HG03378 (cell line): Measurements from ENCODE around the gene NLRC3.

Experiments
- ATAC-seq: cut with Tn5 transposase; IDR thresholded peaks from one replicate; pipeline ENCODE4 v1.9.1; 2021; ENCODE audit warnings: mild to moderate bottlenecking, moderate library complexity; ENCODE audit not compliant: unreplicated experiment

The NLRC3 gene

DNA sequence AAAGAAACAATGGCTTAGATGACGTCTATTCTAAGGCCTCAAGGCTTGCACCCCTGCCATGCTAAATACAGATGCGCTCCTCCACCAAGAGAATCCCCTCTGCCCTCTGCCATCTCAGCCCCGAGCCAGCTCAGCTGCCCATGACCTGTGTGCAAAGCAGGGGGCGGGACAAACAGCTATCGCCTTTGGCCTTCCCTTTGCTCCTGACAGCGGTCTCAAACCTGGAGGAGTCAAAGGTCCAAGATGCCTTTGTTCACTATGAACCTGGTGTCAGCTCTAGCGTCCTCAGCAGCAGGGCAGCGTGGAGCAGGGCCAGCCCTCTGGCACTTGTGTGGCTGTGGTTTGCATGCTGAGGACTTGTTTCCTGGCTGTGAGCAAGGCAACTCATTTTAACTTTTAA lies 21.9 kb upstream of the NLRC3 start:
- ATAC-seq: no peak

DNA sequence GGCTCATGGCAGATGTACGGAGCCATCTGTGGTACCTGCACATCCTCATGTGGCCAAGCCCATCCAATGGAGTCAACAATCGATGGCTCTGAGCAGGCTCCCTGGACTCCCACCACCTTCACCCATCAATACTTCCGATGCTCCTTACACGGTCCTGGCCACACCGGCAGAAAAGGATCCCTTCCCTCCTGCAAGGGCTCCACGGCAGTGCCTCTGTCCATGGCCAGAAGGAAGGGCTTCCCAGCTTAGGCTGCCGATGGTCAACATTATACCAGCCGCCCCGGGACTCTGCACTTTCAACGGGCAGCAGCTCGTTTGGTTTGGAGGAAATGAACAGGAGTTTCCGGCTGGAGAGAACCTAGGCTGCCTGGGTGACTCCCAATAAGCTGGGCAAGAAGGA lies 21.0 kb upstream of the NLRC3 start:
- no peak for ATAC-seq

DNA sequence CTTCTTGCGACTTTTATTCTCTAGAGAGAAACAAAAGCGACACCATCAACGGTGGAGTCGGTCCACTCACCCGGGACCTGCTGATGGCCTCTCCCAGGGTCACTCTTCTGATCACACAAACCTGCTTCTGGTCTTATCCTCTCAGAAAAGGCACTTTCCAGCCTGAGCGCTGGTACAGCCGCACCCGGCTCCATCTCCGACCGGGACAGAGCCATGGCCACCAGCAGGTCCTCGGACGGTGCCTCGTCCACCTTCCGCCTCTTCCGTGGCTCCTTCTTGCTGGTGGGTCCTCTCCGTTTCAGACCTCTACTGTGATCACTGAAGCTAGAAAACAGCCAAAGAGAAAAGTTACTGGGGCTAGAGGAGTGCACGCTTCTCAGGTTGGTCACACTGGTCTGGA lies 20.5 kb upstream of the NLRC3 start:
- no peak for ATAC-seq

DNA sequence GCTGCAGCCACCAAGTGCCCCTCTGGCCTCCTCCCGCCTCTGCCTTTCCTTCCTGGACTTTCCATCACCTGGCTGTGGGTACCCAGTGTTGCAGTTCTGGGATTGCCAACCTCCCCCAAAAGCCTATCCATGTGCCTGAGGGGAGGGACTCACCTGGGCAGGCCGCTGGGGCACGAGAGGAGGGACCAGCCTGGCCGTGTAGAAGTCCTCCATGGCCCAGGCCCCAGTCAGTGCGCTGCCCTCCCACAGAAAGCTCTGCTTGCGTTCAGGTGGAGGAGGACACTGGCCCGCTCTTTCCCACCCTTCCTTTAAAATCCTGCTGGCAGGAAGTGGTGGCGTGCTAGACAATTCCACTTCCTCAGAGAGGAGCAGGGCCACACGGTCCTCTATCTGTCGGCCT lies 20.0 kb upstream of the NLRC3 start:
- ATAC-seq: no peak

DNA sequence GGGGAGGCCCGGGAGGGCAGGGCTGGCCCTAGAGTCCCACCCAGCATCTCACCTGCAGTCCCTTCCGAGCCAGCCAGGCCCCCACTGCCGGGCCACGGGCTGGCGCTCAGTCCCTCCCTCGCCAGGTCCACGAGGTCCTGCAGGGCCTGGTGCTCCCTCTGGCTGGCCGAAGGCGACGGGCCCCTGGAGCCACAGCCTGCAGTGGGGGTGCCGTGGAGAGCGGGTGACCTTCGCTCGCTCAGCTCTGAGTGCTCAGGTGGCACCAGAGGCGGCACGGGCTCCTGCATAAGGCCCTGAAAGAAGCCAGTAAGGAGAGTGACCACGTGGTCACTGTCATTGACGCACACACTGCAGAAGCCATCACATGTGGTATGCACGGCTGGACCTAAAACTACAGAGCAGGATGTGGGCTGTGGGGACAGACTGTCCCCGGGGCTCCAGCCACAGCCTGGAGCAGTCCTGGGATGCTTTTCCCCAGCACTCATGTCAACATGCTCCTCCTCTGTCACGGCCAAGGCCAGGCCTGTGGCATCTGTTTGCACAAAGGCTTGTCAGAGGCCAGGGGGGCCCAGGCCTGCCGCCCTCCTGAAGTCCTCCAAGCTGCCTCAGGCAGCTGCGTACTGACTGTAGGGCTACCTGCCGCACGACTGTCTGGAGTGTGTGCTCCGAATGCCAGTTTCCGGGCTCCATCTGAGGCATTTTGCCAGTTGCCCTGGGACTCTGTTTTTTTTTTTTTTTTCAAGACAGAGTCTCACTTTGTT lies 19.1 kb upstream of the NLRC3 start:
- ATAC-seq: no peak

DNA sequence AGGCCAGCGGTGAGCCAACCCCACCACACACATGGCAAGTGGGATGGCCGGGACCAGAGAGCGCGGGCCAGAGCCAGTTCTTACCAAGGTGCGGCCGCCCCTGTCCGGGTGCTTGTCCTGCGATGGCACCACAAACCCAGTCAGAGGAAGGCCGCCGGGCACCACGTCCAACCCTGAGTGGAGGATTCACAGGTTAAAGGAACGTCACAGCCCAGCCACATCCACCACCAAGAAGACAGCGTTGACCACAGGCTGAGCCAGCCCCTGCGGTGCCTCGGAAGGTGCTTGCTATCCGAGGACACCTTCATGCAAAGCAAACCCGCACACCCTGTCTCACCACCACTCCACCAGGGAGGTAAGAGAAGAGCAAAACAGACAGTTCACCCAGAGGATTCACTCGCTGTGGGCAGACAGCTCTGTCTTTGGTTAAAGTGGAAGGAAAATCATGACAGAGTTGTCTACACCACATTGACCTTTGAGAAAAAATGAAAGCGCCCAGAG lies 18.4 kb upstream of the NLRC3 start:
- no peak for ATAC-seq

DNA sequence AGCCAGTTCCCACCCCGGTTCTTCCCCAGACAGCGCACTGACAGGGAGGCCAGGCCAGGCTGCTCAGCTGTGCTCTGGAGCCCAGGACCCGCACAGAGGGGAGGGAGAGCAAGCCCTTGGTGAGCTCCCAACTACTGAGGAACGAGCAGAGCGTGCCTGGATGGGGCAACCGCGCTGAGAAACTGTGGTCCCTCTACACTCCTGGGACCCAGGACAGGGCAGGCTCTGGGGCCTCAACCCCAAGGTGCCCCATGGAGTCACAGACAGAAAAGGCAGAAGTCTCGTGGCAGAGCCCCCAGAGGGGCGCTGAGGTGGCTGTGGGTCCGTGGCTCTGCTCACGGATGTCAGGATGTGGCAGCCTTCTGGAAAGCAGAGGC lies 17.9 kb upstream of the NLRC3 start:
- ATAC-seq: no peak

DNA sequence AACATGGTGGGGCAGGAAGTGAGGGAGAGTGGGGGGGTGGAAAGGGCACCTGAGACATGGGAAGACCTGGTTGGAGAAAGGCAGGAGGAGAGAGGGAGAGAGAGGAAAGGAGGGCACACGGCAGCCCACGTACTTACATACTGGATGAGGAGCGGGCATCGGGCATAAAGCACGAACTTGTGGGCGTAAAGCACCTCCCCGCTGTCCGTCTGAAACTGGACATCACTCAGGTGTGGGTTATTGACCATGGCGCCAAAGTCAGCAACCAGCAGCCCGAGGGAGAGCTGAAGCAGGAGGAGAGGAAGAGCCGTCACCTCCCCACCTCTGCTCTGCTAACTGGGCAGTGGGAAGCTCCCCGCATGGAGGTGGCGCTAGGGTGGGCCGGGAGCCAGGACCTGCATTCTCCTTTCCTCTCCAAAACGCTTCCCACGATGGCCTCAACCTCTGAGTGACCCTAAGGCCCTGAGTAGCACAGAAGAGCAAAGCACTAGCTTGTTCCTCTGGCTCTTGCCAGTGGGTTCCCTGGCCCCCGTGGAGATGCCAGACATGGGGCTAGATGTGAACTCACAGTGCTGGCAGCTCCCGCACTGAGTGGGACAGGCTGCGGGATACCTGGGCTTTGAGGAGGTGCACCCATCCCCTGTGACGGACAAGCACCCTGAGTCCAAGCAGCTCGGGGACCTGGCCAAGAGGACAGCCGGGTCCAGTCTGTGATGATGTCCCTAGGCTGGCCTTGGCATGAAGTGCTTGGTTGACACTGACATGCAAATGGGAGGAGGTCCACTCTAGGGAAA lies 17.3 kb upstream of the NLRC3 start:
- no peak for ATAC-seq

DNA sequence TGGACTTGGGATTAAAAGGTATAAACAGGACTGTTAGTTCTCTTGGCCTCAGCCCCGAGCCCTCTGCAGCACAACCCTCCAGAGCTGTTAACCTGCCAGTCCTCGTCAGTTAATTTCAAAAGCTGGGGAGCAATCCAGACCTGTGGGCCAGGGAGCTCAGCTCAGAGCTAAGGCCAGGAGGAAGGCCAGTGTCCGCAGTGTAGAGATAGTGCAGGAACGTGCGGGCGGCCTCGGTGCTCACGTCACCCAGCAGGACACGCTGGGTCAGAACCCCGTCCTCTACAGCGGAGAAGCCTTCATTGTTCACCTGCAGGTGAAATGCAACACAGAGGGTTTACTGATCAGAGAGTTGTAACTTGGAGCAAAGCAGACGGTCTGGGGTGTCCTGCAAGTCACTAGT lies 15.4 kb upstream of the NLRC3 start:
- ATAC-seq: no peak

DNA sequence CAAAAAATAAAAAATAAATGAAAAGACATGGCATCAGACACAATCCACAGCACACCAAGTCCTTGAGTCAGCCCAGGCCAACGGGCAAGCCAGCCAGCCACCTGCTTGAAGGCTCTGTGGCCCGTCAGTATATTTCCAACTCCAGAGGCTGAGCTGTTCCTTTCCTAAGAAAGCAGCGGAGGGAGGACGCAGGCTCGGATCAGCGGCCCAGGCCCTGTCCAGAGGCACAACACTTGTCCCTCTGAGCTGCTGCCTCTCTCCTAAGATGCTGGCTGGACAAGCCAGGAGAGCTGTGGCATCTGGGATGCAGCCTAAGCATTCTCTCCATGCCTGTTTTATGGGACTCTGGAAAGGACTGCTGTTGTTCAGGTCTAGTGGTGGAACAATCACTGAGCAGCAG lies 14.8 kb upstream of the NLRC3 start:
- no peak for ATAC-seq

DNA sequence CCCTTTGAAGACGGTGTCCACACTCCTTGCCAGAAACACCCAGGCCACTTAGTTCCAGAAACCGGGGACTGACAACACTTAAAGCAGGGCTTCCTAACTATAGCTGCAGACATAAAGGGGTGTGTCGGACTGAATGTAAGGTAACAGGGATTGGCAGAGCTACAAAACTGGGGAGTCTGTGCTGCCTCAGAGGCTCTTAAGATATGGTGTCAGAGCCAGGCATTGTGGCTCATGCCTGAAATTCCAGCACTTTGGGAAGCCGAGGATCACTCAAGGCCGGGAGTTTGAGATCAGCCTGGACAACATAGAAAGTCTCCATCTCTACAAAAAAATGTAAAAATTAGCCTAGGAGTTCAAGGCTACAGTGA lies 14.2 kb upstream of the NLRC3 start:
- ATAC-seq: no peak

DNA sequence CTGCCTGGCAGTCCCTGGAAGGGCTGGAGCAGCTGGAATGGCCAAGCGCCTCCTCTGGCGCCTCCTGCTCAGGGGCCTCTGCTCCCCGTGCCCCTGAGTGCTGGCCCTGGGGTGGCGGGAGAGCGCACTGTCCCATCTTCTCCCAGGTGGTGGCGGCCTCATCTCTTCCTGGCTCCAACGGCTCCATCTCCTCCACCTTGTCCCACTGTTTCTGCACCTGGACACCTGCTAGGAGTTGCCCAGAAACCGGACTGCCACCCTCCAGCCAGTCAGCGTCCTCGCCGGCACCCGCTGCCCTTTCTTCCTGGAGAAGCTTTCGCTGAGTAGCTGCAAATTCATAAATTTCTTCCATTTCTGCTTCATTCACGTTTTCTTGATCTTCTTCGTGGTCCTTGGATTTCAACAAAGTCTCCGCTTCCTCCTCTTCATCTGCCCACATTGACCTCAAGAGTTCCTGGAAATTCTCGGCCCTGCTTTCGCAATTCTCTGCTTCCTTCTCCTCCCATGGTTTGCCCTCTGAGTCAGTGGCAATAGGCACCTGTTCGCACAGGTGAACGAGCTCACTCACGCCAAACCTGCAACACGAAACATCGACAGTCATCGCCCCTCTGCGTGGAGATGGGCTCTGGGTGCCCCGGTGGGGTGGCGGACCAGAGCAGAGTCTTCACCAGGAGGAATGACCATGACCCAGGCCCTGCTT lies 13.7 kb upstream of the NLRC3 start:
- ATAC-seq: no peak

DNA sequence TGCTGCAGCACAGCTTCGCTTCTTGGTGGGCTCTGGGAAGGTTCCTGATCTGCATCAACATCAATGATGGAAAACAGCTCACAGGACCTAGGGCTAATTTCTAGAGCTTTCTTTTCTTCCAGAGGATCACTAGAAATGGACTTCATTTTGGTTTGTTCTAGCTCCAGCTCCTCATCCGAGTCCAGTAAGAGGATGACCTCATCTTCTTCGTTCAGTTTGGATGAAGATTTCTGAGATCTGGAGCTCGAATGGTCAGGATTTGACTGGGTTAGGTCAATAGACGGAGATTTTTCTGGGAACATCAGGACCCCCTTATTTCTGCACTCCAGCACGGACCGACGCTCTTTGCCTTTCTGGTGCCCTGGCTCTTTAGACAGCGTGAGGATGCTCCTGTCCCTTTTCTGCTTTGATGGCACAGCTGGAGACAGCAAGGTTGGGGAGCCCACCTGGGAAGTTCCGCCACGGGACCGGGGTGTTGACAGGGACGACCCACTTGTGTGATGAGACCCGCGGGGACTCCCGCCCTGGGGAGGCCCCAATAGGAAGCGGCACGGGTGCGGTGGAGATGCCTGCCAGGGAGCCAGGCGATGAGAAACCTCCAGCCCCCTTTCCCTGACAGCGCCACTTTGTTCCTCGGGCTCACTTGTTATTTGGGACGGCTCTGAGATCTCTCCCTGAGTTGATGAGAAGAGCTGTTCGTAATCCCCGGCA lies 12.9 kb upstream of the NLRC3 start:
- no peak for ATAC-seq

DNA sequence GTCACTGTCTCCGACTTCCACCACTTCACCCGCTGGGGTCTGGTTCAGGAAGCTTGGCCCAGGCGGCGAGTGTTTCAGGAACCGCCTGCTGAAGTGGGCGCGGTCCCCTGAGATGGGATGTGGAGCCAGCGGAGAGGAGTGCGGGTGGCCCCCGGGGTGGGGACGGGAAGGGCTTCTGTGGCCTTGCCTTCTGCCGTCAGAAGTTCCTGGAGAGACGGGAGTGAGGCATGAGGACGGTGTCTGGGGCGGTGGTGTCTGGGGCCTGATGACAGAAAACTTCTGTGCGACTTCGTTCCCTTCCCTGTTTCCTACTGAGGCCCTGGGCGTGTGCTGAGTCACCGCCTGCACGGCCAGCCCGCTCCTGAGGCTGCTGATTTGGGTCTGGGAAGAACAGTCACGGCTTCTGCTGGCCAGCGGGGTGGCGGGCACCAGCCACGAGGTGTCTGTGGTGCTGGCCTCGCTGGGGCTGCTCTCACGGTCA lies 12.3 kb upstream of the NLRC3 start:
- ATAC-seq: no peak

DNA sequence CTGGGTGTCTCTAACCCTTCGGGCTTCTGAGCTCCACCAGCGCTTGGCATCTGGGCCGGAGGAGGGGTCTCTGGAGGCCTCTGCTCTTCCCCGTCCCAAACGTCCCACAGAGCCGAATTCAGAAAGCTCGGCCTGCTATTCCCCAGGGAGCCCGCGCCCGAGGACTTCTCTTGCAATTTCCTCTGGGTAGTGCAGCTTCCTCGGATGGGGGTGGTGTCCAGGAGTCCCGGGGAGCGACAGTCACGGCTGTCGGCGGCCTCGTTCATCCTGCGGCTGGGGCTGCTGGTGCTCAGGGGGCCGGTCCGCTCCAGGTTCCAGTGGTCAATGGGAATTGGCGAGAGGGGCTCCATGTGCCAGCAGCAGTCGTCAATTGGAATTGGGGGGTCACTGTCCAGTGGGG lies 11.8 kb upstream of the NLRC3 start:
- ATAC-seq: no peak

DNA sequence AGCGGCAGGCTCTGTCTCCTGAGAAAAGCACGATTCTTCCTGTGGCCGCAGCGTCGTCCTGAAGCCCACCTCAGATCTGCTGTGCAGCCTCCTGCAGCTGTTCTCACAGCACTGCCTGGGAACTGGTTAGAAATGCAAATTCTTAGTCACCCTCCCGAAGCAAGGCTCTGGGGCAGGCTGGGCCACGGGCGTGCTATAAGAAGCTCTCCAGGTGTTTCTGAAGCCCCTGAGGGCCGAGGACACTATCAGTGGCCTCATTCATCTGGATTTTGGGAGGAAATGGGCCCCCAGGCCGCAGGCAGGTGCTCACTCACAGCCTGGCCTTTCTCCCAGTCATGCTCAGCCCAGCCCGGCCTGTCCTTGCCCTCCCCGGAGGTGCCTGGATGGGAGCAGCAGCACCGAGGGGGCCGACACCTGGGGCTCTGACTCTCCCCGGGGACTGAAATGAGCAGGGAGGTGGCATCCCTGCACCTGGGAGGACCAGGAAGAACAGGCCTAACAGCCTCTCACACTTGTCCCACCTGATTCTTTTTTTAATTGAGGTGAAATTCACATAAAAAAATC lies 10.4 kb upstream of the NLRC3 start:
- no peak for ATAC-seq

DNA sequence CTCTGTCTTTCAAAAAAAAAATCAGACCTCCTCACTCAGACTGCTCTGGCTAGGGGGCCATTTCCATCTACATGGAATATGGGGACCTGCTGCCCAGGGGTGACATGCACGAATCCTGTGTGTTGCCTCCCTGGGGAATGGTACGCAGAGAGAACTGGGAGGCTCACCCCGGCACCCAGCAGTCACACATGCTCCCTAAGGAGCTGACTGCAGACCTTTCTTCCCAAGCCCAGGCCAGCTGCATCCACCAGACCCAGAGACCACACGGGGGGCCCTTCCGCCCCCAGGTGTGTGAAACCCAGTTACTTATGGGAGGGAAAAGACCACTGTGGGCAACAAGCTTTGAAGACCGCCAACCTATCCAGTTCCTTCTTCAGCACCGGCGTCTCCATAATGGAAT lies 7.2 kb upstream of the NLRC3 start:
- no peak for ATAC-seq

DNA sequence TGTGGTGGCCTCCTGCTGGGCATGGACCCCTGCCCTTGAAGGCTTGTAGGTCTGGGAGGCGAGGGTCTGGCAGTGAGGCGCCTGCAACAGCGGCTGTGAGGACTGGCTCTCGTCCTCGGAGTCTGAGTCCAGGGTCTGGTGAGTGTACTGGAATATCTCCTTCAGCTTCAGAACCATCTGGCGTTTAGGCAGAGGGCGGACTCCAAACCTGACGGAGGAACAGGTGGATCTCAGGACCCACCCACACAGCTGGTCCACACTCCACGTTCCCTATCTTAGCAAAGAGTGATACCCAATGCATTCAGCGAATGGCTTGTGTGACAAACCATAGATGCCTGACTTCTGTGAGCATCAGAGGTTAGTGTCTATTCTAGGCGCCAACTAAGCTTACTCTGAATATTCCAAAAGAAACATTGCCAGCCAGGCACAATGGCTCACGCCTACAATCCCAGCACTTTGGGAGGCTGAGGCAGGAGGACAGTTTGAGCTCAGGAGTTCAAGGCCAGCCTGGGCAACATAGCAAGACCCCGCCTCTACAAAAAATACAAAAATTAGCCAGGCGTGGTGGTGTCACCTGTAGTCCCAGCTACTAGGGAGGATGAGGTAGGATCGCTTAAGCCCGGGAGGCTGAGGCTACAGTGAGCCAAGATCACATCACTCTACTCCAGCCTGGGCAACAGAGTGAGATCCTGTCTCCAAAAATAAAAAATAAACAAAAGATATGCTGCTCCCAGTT lies 6.3 kb upstream of the NLRC3 start:
- no peak for ATAC-seq

DNA sequence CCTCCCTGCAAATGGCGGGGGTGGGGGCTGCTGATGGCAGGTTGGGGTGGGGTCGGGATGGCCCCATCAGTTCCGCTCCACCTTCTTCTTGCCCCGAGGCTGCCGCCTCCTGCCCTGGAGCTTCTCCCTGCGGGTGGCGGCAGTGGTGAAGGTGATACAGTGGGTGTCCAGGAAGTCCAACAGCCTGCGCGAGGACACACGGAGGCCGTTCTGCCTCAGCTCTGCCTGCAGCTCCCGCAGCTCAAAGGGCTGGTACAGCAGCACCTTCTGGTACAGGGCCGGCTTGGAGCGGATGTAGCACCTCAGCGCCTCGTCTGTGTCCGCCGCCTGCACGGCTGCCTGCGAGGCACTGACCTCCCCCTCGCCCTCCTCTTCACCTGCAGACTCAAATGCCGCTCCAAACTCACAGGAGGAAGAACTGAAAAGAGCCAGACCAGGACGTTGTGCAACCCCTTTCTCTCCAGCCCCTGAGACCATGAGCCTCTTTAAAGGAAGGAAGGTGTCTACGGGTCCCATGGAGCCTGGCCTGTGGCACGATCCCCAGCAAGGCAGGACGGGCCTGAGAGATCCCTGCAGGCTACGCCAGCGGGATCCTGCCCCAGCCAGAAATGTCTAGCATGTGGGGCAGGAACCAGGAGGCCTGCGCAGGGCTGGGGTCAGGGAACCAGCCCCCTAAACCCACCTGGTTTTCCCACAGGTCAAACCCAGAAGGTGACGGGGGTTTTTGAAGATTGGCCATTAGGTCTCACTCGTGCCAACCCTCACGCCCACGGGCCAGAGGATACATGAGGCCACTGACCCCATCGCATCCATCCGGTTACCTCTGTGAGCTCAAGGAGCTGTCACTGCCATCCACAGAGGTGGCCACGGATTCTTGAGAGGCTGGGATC lies 5.3 kb upstream of the NLRC3 start:
- no peak for ATAC-seq
